GM12878 (cell line): Measurements from ENCODE around the gene BRAT1.

Experiments
- ATF2 ChIP-seq: IDR thresholded peaks from 2 replicates; pipeline ENCODE4 v1.6.1; 2012; ENCODE audit warnings: low read length, inconsistent platforms
- BHLHE40 ChIP-seq, 2 experiments: fragments of 450-650 bp in 1 of 2; IDR thresholded peaks; 2 replicates each; pipeline ENCODE4 v1.6.1; 2011 to 2017; ENCODE audit warnings: low read depth in 2 of 2, borderline replicate concordance in 1 of 2, improper control_type of control experiment in 1 of 2, low read length in 1 of 2, mild to moderate bottlenecking in 1 of 2
- CHD2 ChIP-seq: IDR thresholded peaks from 2 replicates; pipeline ENCODE4 v1.6.1; 2011; ENCODE audit warnings: low read depth, low read length, improper control_type of control experiment, borderline replicate concordance
- CTCF ChIP-seq, 3 experiments: IDR thresholded peaks in 2 of 3; conservative IDR thresholded peaks in 1 of 3; 2 replicates each; pipeline ENCODE4 v1.5.1; 2011; ENCODE audit warnings: low read depth in 3 of 3, low read length in 3 of 3, mild to moderate bottlenecking in 3 of 3, control low read depth in 2 of 3, moderate library complexity in 2 of 3, inconsistent platforms in 1 of 3, mixed read lengths in 1 of 3; ENCODE audit not compliant: control insufficient read depth in 2 of 3, insufficient read depth in 1 of 3; ENCODE audit errors: extremely low read depth in 1 of 3
- EGR1 ChIP-seq, 2 experiments: IDR thresholded peaks; 1 replicate in 1 of 2; 2 replicates in 1 of 2; pipeline ENCODE4 v1.6.1; 2011 to 2012; ENCODE audit warnings: low read depth in 2 of 2, low read length in 2 of 2, borderline replicate concordance in 1 of 2, mild to moderate bottlenecking in 1 of 2, moderate library complexity in 1 of 2
- EP300 ChIP-seq, 2 experiments: fragments of 150-350 bp in 1 of 2; IDR thresholded peaks; 2 replicates each; pipeline ENCODE4 v1.6.1; 2011 to 2012; ENCODE audit warnings: low read depth in 2 of 2, low read length in 2 of 2, borderline replicate concordance in 1 of 2, improper control_type of control experiment in 1 of 2, inconsistent platforms in 1 of 2; ENCODE audit not compliant: control insufficient read depth in 1 of 2
- HSF1 ChIP-seq: fragments of 150-350 bp; IDR thresholded peaks from 2 replicates; pipeline ENCODE4 v1.6.1; 2014; ENCODE audit warnings: mild to moderate bottlenecking, low read depth, low read length
- JUND ChIP-seq: IDR thresholded peaks from 2 replicates; pipeline ENCODE4 v1.6.1; 2012; ENCODE audit warnings: low read depth, mild to moderate bottlenecking, low read length, improper control_type of control experiment, moderate library complexity
- NKRF ChIP-seq: fragments of 450-650 bp; conservative IDR thresholded peaks from 2 replicates; pipeline ENCODE4 v1.6.1; 2017; ENCODE audit warnings: mild to moderate bottlenecking, moderate library complexity
- NR2F1 ChIP-seq: fragments of 450-650 bp; conservative IDR thresholded peaks from 2 replicates; pipeline ENCODE4 v1.6.1; 2017; ENCODE audit warnings: mild to moderate bottlenecking
- POLR2A ChIP-seq: IDR thresholded peaks from 2 replicates; pipeline ENCODE4 v1.6.1; 2011; ENCODE audit warnings: low read depth, mild to moderate bottlenecking, low read length
- RCOR1 ChIP-seq: conservative IDR thresholded peaks from 2 replicates; pipeline ENCODE4 v1.6.1; 2012; ENCODE audit warnings: low read depth, low read length, improper control_type of control experiment
- SIN3A ChIP-seq: IDR thresholded peaks from 2 replicates; pipeline ENCODE4 v1.6.1; 2012; ENCODE audit warnings: low read depth, low read length, improper control_type of control experiment
- ZSCAN29 ChIP-seq: fragments of 450-650 bp; IDR thresholded peaks from 2 replicates; pipeline ENCODE4 v1.6.1; 2017; ENCODE audit warnings: mild to moderate bottlenecking, moderate library complexity

GRCh38 chr7:2510130-2510776, 45.1 kb downstream of the BRAT1 start:
- TF ChIP-seq POLR2A (no peak), NR2F1 (no peak), ATF2 (no peak), CTCF (IDR thresholded peaks at IDR 0.05 in 2 of 3, conservative IDR thresholded peaks at IDR 0.05 in 1 of 3; ENCODE audit: control insufficient read depth in 2 of 3, extremely low read depth in 1 of 3, insufficient read depth in 1 of 3, low read depth in 3 of 3, low read length in 3 of 3) (no peak), RCOR1 (no peak), NKRF (no peak), ZSCAN29 (no peak), BHLHE40 (IDR thresholded peaks at IDR 0.05; ENCODE audit: borderline replicate concordance in 1 of 2, low read depth in 2 of 2, low read length in 1 of 2) (no peak), CHD2 (no peak), HSF1 (no peak), EGR1 (IDR thresholded peaks at IDR 0.05; ENCODE audit: borderline replicate concordance in 1 of 2, low read depth in 2 of 2, low read length in 2 of 2) (no peak), EP300 (IDR thresholded peaks at IDR 0.05; ENCODE audit: borderline replicate concordance in 1 of 2, control insufficient read depth in 1 of 2, low read depth in 2 of 2, low read length in 2 of 2) (no peak), SIN3A (no peak), JUND (no peak)
